ENCODE measurements around the gene UCN.
"Not testable (repeated sequence)": the region's sequence is repeated elsewhere in the genome, so short reads cannot be mapped to it uniquely, and the experiment has no call there.

Gene UCN

DNA sequence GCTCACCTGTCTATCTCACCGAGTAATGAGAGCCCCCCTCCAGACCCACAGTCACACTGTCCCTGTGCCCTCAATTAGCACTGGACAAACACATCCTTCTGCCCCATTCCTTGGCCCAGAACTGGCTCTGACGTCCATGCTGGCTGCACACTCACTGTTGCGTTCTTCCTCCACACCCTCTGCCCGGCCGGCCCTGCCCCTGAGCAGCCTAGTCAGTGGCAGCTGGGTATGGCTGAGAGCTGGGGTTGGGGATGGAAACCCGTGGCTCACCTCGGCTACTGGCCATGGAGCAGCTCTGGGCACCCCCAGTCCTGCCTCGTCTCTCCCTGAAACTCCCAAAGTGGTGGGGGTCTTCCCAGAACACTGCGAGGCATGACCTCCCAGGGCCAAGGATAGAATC lies 6.5 kb upstream of the UCN start:
- no peak for DNase-seq

DNA sequence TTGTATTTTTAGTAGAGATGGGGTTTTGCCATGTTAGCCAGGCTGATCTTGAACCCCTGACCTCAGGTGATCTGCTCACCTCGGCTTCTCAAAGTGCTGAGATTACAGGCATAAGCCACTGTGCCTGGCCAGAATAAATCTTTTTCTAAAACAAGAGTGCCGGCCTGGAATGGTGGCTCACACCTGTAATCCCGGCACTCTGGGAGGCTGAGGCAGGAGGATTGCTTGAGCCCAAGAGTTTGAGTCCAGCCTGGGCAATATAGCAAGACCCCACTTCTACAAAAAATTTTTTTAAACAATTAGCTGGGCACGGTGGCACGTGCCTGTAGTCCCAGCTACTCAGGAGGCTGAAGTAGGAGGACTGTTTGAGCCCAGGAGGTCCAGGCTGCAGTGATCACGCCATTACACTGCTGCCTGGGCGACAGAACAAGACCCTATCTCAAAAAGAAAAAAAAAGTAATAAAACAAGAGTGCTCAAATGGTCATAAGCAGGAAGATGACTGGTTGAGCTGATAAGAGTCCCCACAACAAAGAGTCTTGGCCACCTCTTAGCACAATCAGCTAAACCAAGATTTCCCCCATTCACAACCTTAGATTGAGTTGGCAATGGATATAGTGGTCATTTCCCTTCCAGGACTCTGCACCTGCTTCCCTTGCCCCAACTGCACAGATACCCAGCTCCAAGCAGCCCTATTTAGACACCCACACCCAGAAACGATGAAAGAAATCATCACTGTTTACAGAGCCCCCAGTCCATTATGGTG lies 5.8 kb upstream of the UCN start:
- no peak for DNase-seq

DNA sequence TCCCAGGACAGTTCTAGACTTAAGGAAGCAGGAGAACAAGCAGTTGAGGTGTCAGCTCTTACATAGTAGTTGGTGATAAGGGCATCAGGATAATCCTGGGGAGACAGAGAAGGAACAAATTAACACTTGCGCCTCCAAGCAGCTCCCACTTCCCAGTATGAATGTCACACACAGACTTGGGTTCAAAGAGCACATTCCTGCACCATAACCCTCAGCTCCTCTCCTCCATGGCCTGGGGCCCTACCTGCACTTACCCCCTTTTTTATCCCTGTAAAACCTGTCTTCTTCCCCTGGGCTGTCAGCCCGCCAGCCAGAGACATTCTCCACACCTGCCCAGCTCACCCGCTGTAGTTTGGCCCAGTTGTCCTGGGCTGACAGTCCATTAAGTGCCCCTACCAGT lies 3.9 kb upstream of the UCN start:
- no peak for DNase-seq

DNA sequence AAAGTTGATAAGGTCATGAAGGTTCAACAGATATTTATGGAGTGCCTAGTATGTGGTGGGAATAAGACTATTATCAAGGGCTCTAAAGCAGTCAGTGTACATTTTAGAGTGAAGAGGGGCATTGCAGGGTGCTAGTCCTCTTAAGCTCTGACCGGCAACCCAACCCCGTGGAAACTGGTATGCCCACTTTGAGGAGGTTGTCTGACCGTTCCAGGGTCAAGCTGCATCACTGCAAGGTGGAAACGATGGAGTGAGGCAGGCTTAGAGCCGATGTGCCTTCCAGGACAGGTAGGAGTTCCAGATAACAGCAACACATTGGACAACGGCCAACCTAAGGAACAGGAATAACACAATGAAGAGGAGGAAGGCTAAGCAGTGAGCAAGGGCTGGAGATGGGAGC lies 1.4 kb upstream of the UCN start:
- DNase-seq = no peak

DNA sequence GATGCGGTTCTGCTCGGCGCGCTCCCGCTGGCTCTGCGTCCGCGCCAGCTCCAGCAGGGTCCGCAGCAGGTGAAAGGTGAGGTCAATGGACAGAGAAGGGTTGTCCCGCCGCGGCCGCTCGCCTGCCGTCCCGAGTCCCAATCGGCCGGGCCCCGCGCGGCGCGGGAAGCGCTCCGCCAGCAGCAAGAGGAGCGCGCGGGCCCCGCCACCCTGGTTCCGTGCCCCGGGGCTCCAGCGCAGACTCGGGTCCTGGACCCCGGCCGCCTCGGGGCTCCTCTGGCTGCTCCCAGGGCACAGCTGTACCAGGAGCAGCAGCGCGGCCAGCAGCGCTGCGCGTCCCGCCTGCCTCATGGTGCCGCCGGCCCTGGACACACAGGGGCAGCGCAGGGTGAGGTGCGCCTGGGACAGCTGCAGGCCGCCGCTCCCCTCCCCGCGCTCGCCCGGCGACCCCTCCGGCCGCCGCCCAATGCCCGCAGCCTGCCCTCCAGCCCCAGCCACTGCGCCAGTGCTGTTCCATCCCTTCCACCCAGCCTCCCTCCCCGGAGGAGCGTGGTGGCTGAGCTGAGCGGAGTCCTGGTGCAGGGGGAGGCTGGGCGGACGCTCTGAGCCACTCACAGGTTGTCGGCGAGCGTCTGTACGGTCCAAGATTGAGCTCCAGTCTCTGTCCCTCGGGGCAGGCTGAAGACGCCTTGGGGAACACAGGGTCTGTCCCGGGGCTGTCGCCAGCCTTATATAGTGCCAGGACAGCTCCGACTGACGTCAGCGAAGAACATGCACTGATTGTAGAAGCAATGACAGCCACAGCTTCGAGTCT lies 493 bp downstream of the UCN start:
- no peak for DNase-seq

DNA sequence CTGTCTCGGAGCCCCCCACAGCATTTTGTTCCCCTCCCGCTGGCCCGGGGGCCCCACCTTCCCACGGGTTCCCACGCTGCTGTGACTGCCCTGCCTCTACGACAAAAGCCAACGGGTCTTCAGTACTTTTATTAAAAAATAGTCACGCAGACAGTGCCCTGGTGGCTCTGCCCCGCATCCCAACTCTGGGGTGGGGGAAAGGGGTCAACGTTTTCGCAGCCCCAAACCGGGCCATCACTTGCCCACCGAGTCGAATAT lies 1.0 kb downstream of the UCN start:
- no peak for DNase-seq

DNA sequence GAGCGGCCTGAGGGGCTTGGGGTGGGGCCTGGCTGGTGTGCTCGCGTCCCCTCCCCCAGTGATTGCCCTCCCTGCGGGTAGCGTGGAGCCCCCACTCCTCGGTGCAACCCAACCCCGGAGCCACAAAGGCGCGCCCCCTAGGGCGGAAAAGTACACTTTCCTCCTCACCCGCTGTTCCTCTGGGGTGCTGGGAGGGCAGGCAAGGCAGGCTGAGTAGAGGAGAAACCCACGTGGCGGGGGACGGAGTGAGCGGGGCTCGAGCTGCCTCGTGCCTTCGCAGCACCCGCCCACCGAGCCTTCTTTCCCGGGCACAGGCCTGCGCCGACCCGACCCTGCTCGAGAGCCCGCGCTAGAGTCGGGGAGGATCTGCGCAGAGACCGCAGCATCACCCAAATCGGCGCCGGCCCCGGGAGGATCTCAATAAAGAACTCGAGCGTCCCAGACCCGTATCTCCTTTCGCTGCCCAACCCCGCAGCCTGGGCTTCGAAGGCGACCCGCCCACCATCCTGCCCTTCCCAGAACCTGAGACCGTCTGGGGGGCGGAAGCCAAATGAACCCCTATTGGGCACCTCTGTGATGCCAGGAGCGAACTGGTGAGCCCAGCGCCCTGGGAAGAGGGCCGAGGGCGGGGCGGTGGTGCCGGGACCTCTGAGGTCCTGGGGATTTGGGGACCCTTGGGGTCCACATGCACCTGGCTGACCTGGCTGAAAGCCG lies 1.5 kb downstream of the UCN start:
- DNase-seq = no peak

DNA sequence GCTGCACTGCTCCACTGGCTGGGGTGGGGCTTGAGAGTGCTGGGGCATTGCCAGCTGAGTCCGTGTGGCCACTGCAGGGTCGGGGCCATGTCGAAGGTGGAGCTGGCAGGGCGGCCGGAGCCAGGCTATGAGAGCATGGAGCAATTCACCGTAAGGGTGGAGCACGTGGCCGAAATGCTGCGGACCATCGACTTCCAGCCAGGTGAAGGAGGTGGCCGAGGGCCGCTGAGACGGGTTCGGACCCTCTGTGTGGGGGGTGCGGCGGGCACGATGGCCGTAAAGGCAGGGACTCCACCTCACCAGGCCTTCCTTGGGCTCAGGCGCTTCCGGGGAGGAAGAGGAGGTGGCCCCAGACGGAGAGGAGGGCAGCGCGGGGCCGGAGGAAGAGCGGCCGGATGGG lies 2.1 kb downstream of the UCN start:
- no peak for DNase-seq

DNA sequence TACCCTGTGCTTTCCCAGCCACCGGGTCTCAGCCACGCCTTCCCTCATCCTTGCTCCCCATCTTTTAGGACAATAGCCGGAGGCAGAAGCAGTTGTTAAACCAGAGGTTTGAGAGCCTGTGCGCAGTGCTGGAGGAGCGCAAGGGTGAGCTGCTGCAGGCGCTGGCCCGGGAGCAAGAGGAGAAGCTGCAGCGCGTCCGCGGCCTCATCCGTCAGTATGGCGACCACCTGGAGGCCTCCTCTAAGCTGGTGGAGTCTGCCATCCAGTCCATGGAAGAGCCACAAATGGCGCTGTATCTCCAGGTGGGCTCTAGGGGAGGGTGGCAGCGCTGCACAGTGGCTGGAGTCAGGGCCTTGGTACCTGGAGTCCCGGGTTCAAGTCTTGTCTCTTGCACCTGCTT lies 2.7 kb downstream of the UCN start:
- no peak for DNase-seq

DNA sequence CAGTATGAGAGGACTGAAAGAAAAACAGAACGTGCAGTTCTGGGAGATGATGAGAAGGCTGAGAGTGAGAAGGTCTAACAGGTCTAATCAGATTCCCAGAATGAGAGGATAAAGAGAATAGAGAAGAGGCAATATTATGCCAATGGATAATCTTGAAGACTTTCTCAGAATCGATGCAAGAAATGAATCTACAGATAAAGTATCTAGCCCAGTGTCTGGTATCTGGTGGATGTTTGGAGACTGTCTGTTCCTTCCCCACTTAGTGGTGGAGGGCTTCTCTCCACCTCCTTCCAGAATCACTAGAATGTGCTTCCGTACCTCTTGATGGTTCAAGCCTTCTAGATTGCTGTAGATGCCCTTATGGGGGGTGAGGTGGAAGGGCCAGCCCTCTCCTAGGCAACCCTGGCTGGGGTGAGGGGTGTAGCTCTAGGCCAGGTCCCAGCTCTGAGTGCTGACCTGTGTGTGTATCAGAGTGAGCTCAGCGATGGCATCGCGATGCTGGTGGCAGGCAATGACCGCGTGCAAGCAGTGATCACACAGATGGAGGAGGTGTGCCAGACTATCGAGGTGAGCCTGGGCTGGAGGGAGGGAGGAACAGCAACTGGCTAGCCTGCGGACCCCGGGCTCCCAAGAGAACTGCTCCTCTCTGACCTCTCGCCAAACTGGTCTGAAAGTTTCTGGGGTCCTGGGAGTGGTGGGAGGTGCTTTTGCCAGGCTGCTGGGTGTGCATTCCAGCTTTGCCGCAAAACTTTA lies 3.6 kb downstream of the UCN start:
- no peak for DNase-seq

DNA sequence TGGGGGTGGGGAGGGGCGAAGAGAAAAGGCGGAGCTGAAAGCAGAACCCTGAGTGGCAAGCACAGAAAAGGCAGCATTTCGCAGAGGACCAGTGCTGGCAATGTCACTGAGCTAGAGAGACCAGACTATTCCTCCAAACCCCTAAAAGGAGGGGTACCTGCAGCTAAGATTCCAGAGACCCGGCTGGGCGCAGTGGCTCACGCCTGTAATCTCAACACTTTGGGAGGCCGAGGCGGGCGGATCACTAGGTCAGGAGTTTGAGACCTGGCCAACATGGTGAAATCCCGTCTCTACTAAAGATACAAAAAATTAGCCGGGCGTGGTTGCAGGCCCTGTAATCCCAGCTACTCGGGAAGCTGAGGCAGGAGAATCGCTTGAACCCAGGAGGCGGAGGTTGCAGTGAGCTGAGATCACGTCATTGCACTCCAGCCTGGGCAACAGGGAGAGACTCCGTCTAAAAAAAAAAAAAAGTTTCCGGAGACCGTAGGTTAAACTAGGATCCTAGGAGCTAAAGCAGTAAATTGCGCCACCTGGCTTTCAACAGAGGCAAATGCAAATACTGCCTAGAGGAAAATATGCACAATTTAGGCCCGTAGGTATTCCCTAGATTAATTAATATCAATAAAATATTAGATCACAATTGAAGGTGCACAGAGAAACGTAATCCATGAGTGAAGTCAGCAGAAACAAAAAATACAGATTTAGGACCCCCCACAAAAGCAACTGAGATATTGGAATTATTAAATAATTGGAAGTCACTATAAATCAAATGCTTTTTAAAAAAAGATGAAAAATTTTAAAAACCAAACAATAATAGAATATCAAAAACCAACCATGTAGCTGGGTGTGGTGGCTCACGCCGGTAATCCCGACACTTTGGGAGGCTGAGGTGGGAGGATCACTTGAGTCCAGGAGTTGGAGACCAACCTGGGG lies 4.9 kb downstream of the UCN start:
- peak; percentile 80 to 81 for DNase-seq

DNA sequence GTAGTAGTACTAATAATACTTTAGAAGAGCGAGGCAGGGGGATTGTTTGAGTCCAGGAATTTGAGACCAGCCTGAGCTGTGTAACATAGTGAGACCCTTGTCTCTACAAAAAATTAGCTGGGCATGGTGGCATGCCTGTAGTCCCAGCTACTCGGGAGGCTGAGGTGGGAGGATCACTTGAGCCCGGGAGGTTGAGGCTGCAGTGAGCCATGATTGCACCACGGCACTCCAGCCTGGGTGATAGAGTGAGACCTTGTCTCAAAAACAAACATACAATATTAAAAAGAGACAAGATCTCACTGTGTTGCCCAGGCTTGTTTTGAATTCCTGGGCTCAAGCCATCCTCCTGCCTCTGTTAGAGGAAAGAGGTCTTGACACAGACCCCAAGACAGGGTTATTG lies 7.6 kb downstream of the UCN start:
- DNase-seq = not testable (repeated sequence)

DNA sequence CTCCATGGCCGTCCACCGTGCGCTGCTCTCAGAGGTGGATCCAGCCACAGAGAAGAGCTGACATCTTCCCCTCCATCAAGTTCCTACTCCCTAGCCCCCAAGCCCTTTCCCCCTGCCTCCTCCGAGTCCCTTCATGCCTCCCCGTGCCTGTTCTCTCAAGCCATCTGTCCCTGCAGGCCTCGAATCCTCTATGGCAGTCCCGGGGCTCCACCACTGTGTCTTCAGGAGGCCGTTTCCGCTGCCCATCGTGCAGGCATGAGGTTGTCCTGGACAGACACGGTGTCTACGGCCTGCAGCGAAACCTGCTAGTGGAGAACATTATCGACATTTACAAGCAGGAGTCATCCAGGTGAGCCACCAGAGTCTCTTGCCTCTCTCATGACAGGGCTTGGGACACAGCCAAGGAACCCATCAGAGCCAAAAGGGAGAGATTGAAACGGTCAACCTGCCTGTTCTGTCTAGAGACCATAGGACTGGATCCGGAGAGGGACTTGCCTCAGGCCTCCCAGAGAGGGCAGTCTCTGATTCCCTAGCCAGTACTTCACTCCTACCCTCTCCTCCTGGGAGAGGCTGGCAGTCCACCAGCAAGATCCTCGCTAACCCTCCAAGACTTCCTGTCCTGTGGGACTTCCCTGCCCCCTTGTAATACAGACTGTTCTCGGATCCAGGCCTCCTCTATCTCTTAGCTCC lies 9.7 kb downstream of the UCN start:
- no peak for DNase-seq

DNA sequence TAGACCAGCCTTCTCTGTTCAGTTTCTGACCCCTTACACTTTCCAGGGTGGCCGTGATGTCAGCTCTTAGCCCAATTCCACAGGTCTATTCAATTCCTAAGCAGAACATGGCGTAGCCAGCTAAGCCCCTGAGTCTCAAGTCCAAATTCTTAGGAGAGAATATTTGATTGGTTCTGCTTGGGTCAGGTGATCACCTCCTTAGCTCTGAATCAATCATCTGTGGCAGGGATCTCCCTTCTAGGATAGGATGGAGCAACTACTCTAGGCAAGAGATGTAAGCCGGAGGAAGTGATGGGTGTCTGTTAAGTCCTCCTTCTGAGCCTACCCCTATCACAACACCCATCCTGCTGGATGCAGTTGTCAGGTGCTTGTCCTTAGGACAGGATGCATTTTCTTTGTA lies 11.1 kb downstream of the UCN start:
- DNase-seq = no peak

DNA sequence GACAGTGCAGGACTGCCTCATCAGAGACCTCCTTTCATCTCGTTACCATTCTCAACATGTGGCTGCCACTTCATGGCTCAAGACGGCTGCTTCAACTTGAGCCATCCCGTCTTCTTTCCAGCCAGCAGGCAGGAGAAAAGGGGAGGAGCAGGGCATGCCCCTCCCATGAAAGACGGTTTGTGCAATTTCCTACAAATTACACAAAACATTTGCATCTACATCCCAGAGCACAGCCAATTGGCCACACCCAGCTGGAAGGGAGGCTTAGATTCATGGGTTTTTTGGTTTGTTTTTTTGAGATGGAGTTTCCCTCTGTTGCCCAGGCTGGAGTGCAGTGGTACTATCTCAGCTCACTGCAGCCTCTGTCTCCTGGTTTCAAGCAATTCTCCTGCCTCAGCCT lies 11.8 kb downstream of the UCN start:
- peak; percentile 68 to 78 for DNase-seq

DNA sequence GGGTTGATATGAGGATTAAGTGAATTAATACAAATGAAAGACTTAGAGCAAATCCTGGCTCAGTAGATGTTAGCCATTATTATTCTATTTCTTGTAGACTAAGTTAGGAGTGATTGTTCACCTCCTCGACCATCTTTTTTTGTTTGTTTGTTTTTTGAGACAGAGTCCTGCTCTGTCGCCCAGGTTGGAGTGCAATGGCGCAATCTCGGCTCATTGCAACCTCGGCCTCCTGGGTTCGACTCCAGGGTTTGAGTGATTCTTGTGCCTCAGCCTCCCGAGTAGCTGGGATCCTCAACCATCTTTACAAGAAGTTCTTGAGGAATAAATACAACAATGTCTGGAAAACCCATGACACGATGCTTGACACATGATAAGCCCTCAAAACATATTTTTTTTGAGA lies 13.3 kb downstream of the UCN start:
- no peak for DNase-seq

DNA sequence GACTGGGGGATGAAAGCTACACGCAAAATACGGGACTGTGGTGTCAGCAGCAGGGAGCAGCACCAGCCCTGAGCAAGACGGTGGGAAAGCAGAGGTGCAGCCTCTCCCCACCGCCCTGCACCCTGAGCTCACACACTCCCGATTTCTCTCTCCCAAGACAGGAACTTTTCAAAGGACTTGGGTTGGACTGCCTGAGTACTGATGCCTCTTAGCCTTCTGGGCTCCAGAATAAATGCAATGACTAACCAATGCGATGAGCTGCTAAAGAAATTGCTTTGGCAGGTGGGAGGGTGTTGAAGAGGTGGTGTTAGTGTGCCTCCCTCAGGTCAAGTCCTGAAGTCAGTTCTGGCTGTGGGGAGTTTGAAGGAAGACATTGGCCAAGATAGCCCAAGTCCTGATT lies 16.4 kb downstream of the UCN start:
- DNase-seq = no peak

DNA sequence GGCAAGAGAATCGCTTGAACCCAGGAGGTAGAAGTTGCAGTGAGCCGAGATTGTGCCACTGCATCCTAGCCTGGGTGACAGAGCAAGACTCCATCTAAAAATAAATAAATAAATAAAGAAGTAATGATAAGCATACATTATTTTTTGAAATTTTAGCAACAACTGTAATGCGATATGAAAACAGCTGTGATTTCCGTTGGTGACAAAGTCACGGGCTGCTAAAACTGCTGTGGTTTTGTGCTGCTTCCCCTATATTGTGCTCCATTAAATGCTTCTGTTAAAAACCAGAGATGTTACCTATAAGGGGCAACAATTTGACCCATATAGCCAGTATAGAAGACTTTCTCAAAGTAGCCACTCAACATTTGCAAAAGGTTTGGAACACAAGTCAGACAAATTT lies 17.7 kb downstream of the UCN start:
- DNase-seq = no peak

DNA sequence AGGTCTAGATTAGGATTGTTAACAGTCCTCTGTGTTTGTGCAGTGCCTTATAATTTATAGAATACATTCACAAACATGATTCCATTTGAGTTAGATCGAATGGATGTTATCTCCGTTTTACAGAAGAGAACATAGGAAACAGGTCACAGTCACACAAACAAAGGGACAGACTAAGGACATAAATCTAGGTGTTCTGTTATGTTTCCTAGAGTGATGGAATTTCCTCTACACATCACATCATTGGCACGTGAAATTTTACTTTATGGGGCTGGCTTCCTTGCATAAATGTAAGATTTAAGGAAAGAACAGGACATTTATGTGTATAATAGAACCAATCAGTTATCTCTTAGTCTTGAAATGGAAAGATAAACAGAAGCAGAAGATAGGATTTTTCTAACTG lies 19.6 kb downstream of the UCN start:
- DNase-seq = no peak

DNA sequence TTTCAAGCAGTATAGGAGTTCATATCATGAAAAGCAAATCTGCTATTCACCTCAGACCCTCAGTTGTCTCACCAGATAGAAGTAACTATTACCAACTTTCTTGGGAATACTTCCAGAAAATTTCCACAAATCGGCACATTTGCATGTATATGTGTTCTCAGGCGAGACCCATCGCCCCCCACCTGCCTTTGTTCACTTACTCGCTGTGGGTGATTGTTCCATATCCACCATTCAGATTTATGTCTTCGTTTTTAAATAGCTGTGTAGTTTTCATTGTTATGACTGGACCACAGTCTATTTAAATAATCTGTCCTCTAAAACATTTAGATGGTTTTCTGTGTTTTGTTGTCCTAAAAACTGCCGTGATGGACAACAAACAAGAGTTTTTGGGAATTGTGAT lies 22.8 kb downstream of the UCN start:
- DNase-seq = no peak

DNA sequence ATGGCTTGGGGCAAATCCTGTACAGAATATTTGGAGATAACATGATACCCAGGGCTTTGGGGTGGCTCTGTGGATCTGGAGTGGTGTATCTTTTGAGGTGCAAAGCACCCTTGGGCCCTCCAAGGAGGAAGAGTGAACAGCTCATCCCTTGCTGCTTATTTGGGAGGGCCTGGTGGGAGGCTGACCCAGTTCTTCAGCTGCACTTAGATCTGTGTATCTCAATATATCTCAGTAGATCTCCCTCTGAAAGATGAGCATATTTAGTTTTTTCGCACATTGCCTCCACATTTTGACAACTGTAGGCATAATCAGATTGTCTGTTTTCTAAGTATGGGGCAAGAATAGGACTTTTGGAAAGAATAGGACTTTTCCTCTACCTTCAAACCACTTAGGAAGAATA lies 23.2 kb downstream of the UCN start:
- DNase-seq = no peak

DNA sequence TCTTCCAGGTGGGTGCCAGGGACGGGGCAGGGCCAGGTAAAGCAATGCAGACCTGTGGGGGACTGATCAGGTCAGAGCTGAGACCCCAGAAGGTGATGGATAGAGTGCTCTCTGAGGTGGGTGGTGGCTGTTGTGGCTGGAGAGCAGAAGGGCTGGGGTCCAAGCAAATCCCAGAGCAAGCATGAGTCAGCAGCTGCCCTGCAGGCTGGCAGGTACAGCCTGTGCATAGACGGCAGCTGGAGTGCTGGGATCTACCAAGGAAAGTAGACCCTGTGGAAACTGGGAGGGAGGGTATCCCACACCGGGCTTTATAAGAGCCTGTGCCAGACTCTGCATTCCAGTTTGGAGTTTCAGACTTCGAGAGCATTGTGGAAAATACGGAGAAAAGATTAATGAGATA lies 25.4 kb downstream of the UCN start:
- no peak for DNase-seq
